SIG-M5 (cell line): ENCODE data around the gene SLC36A3.
"Not testable (repeated sequence)": the region's sequence is repeated elsewhere in the genome, so short reads cannot be mapped to it uniquely, and the experiment has no call there.

Experiments used
- DNase-seq: peaks from one replicate; lab custom pipeline; 2025; lab: John Stamatoyannopoulos, UW

SLC36A3 gene

GRCh38 chr5:151238303-151238741, 65.2 kb downstream of the SLC36A3 start:
- no peak for DNase-seq

- no peak for DNase-seq
These were observed 65.9 kb downstream of the SLC36A3 start for GRCh38 chr5:151237685-151238084.

DNA sequence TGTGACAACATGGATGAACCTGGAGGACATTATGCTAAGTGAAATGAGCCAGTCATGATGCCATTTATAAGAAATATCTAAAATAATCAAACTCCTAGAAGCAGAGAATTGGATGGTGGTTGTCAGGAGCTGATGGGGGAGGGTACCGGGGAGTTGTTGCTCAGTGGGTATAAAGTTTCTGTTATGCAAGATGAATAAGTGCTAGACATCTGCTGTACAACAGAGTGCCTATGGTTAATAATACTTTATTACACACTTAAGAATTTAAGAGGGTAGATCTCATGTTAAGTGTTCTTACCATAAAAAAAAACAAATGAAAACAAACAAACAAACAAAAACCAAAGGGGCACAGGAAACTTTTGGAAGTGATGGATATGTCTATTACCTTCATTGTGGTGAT, 66.7 kb downstream of the SLC36A3 start:
- no peak for DNase-seq

GRCh38 chr5:151235239-151235571, 68.4 kb downstream of the SLC36A3 start:
- not testable (repeated sequence) for DNase-seq

- DNase-seq: no peak
These were observed 68.9 kb downstream of the SLC36A3 start for GRCh38 chr5:151234476-151235238.

DNA sequence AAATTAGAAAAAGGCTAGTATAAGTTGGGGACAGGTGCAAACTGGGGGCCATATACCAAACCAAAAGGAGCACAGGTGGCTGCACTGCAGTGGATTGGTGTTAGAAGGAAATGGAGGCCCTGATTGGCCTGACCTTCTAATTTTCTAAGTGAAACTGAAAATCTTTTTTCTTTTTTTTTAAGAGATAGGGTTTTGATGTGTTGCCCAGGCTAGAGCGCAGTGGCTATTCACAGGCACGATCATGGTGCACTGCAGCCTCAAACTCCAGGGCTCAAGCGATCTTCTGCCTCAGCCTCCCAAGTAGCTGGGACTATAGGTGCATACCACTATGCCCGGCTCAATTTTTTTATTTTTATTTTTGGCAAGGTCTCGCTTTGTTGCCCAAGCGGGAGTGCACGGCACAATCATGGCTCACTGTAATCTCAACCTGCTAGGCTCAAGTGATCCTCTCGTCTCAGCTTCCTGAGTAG, 69.9 kb downstream of the SLC36A3 start:
- no peak for DNase-seq

DNA sequence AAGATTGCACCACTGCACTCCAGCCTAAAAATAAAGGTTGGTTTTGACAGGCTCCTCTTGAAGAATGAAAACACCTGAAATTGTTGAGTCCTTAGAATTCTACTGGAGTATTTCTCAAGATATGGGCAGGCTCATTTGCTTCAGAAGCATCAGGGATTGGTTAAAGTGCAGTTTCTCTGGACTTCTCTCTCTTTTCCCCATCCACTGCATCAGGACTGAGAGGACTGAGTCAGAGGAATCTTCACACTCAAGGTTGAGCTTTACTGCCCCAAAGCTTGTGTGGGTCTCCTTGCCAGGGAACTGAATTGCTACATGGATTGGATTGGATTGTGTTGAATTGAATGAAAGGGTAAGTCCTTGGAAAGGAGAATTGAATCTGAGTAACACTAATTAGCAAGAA, 72.2 kb downstream of the SLC36A3 start:
- no peak for DNase-seq

DNA sequence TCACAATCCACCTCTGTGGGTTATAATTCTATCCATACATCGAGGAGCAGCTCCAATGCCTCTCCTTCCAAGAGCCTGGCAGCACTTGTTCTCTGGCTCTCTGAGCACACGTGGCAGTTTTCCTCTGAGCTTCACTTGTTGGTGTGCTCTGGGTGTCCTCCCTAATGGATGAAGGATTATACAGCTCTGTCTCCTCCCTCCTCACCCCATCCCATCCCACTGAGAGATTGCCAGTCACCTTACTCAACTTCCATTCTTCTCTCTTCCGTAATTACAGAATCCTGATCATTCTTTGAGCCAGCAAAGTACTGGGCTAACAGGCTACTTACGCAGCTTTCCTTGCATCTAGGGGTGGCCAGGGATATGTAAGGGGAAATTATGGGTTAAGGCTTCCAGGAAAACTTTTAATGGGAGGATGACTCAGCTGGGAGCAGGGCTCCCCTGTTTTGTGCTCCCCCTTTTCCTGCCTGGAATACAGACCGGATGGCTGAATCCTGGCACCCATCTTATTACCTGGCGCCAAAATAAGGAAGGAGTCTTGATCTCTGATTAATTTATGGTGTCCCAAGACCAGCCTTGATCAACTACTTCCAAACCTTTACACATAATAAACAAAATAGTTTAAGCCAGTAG, 73.4 kb downstream of the SLC36A3 start:
- no peak for DNase-seq

GRCh38 chr5:151228986-151229385, 74.6 kb downstream of the SLC36A3 start:
- no peak for DNase-seq

DNA sequence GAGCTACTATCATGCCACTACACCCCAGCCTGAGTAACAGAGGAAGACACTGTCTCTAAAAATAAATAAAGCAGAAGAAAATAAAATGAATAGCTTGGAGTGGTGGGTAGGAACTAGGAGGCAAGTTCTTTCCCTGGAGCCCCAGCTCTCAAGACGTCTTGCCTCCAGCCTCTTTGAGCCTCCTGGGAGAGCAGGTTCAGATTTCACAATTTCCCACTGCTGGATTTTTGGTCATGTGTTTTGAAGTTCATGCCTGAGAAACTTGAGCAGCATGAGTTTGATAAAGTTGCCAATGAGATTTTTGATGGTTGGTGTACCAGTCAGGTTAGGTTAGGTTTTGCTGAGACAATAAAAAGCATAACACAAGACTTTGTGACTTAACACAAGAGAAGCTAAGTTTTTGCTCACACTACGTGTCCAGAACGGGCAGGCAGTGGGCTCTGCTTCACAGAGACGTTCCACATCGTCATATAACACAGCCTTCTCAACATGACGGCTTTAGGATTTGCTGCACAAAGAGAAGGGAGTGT, 75.6 kb downstream of the SLC36A3 start:
- DNase-seq: no peak
